Mesendoderm (in vitro differentiated cells): ENCODE data around the gene DEAF1.
A peak's percentile ranks its signal among the peaks of the same experiment; 100 is the strongest.

ENCODE experiments used
- DNase-seq: peaks from one replicate; pipeline ENCODE4 v3.0.0; 2013
- H2AK5ac ChIP-seq: 2 replicates; pipeline ENCODE4 v1.6.1; 2013; ENCODE audit warnings: low read length, inconsistent platforms
- H2BK120ac ChIP-seq: 2 replicates; pipeline ENCODE4 v1.6.1; 2013; ENCODE audit warnings: low read depth, mild to moderate bottlenecking, low read length, moderate library complexity, mixed read lengths
- H2BK15ac ChIP-seq: replicated peaks from 2 replicates; pipeline ENCODE4 v1.6.1; 2013; ENCODE audit warnings: low read depth, mild to moderate bottlenecking, moderate library complexity
- H2BK5ac ChIP-seq: 2 replicates; pipeline ENCODE4 v1.6.1; 2013; ENCODE audit warnings: low read length, inconsistent platforms
- H3K18ac ChIP-seq: 2 replicates; pipeline ENCODE4 v1.6.1; 2013; ENCODE audit warnings: mild to moderate bottlenecking, low read length, mixed read lengths
- H3K23ac ChIP-seq: one replicate; pipeline ENCODE4 v1.6.1; 2013; ENCODE audit warnings: low read length
- H3K27ac ChIP-seq: 2 replicates; pipeline ENCODE4 v1.5.1; 2013; ENCODE audit warnings: low read depth, mild to moderate bottlenecking, inconsistent platforms, low read length, moderate library complexity
- H3K27me3 ChIP-seq: 2 replicates; pipeline ENCODE4 v1.6.1; 2013; ENCODE audit warnings: low read length, control low read depth, mild to moderate bottlenecking, inconsistent platforms; ENCODE audit not compliant: insufficient read depth, poor library complexity
- H3K36me3 ChIP-seq: 2 replicates; pipeline ENCODE4 v1.6.1; 2013; ENCODE audit warnings: low read length, inconsistent platforms; ENCODE audit not compliant: control insufficient read depth, insufficient read depth
- H3K4ac ChIP-seq: one replicate; pipeline ENCODE4 v1.6.1; 2013; ENCODE audit warnings: low read depth, mild to moderate bottlenecking, low read length, moderate library complexity
- H3K4me1 ChIP-seq: 2 replicates; pipeline ENCODE4 v1.6.1; 2013; ENCODE audit warnings: low read depth, low read length, inconsistent platforms; ENCODE audit not compliant: control insufficient read depth
- H3K4me2 ChIP-seq: 2 replicates; pipeline ENCODE4 v1.6.1; 2013; ENCODE audit warnings: low read length
- H3K4me3 ChIP-seq: 2 replicates; pipeline ENCODE4 v1.5.1; 2013; ENCODE audit warnings: mild to moderate bottlenecking, low read length
- H3K56ac ChIP-seq: one replicate; pipeline ENCODE4 v1.6.1; 2013; ENCODE audit warnings: low read length
- H3K79me1 ChIP-seq: 2 replicates; pipeline ENCODE4 v1.6.1; 2013; ENCODE audit warnings: low read length, inconsistent platforms
- H3K79me2 ChIP-seq: 2 replicates; pipeline ENCODE4 v1.6.1; 2013; ENCODE audit warnings: mild to moderate bottlenecking, low read length; ENCODE audit not compliant: control insufficient read depth, insufficient read depth
- H3K9ac ChIP-seq: 2 replicates; pipeline ENCODE4 v1.6.1; 2013; ENCODE audit warnings: low read length, inconsistent platforms
- H4K5ac ChIP-seq: one replicate; pipeline ENCODE4 v1.6.1; 2013; ENCODE audit warnings: low read length
- H4K8ac ChIP-seq: one replicate; pipeline ENCODE4 v1.6.1; 2013; ENCODE audit warnings: low read depth, mild to moderate bottlenecking, control low read depth, low read length, moderate library complexity
- WGBS: extraction: QIAGEN DNeasy Blood & Tissue Kit; methylation state at CpG from one replicate; pipeline ENCODE4 v1.1.7; 2013; ENCODE audit warnings: low lambda C conversion rate, missing lambda C conversion rate; ENCODE audit not compliant: insufficient coverage; ENCODE audit errors: extremely low coverage; 5-methylcytosine and 5-hydroxymethylcytosine counted together

Gene DEAF1

DNA sequence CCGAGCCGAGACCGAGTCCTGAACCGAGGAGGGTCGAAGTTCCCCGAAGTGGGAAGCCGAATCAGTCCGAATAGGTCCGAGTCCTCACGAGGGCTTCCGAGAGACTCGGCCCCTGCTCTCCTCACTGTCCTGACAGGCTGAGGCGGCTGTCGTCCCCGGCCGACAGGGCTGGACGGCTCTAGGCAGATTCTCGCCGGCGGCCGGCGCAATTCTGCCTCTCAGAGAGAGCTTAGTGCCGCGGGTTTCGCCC, 191 bp upstream of the DEAF1 start:
- Histone ChIP-seq H3K27ac (peak overlapping the region; percentile 100), H3K36me3 (no peaks in the 10 kb centered on the region), H3K4me3 (peak overlapping the region; percentile 64), H3K23ac (peak overlapping the region; percentile 45), H4K5ac (no peak overlapping the region), H3K27me3 (no peaks in the 10 kb centered on the region), H2AK5ac (no peak overlapping the region), H2BK5ac (peak overlapping the region; percentile 97), H3K4me2 (peak overlapping the region; percentile 40), H3K4me1 (no peaks in the 10 kb centered on the region), H4K8ac (no peak overlapping the region), H3K18ac (peak overlapping the region; percentile 88), H3K79me1 (peaks cover 11% of the 10 kb centered on the region), H2BK120ac (no peak overlapping the region), H3K79me2 (peaks cover 24% of the 10 kb centered on the region), H3K56ac (peak overlapping the region; percentile 98), H3K4ac (peak overlapping the region; percentile 93), H2BK15ac (no peak overlapping the region), H3K9ac (peak overlapping the region; percentile 98)
- no CpG with 5 or more reads among the region's 25 CpGs for WGBS
- DNase-seq: no peak

DNA sequence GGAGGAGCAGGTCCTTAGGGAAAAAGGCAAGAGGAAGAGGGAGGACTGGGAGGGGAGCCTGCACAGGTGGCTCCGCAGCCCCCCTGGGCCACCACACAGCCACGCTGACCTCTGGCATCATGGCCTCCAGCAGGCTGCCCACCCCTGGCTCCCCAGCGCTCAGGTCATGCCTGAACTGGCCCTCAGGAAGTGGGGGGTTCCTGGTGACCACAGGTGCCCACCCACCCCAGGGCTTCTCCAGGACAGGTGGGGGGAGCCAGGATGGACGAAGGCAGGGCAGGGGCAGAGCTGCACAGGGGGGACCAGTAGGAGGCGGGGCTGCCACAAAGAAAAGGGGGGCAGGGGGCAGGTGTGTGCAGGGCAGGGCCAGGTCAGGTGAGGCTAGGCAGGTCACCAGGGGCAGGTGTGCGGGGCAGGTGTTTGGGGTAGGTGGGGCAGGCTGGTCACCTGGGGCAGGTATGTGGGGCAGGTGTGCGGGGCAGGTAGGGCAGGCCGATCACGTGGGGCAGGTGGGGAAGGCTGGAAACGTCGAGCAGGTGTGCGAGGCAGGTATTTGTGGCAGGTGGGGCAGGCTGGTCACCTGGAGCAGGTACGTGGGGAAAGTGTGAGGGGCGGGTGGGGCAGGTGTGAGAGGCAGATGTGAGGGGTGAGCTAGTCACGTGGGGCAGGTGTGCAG, 997 bp downstream of the DEAF1 start:
- H3K4ac ChIP-seq: peak overlapping the region; percentile 25
- no peak overlapping the region for H3K4me3 ChIP-seq
- no peaks in the 10 kb centered on the region for H3K27me3 ChIP-seq
- H3K4me2 ChIP-seq: peak overlapping the region; percentile 15
- H3K79me1 ChIP-seq: peaks cover 11% of the 10 kb centered on the region
- H3K56ac ChIP-seq: peak overlapping the region; percentile 73
- H4K8ac ChIP-seq: no peak overlapping the region
- peak overlapping the region; percentile 65 for H3K9ac ChIP-seq
- no peak overlapping the region for H2BK5ac ChIP-seq
- no peak overlapping the region for H3K27ac ChIP-seq
- no peaks in the 10 kb centered on the region for H3K4me1 ChIP-seq
- peaks cover 24% of the 10 kb centered on the region for H3K79me2 ChIP-seq
- no peak overlapping the region for H2BK15ac ChIP-seq
- no peak overlapping the region for H3K18ac ChIP-seq
- no peak for DNase-seq
- H4K5ac ChIP-seq: no peak overlapping the region
- no peak overlapping the region for H2AK5ac ChIP-seq
- H3K23ac ChIP-seq: no peak overlapping the region
- peaks cover 1% of the 10 kb centered on the region for H3K36me3 ChIP-seq
- no CpG with 5 or more reads among the region's 15 CpGs for WGBS
- H2BK120ac ChIP-seq: no peak overlapping the region

DNA sequence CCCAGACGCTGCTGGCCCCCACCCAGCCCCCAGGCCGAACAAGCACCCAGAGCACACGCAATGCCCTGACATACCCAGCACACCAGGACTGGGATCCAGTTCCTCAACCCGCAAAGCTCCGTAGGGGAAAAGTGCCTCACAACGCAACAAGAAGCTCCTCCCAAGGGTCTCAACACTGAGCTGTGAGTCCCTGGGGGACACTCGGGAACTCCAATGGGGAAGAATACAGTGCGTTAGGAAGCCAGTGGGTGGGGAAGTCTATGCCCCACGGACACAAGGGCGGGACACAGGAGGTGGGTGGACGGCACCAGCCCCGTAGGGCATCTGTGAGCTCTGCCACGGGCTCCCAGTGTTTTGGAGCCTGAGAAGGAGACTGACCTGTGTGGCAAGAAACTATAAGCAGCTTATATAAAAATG, 1.6 kb downstream of the DEAF1 start:
- H3K9ac ChIP-seq: peak overlapping the region; percentile 65
- no peak overlapping the region for H3K27ac ChIP-seq
- H2AK5ac ChIP-seq: no peak overlapping the region
- H4K8ac ChIP-seq: no peak overlapping the region
- H3K27me3 ChIP-seq: no peaks in the 10 kb centered on the region
- H3K23ac ChIP-seq: peak overlapping the region; percentile 66
- no peak overlapping the region for H3K4me3 ChIP-seq
- no peak overlapping the region for H2BK15ac ChIP-seq
- H2BK120ac ChIP-seq: no peak overlapping the region
- peak overlapping the region; percentile 73 for H3K56ac ChIP-seq
- H3K4ac ChIP-seq: no peak overlapping the region
- DNase-seq: no peak
- no CpG with 5 or more reads among the region's 13 CpGs for WGBS
- H2BK5ac ChIP-seq: no peak overlapping the region
- H4K5ac ChIP-seq: no peak overlapping the region
- H3K4me1 ChIP-seq: no peaks in the 10 kb centered on the region
- H3K79me1 ChIP-seq: peaks cover 11% of the 10 kb centered on the region
- peaks cover 24% of the 10 kb centered on the region for H3K79me2 ChIP-seq
- peak overlapping the region; percentile 15 for H3K4me2 ChIP-seq
- no peak overlapping the region for H3K18ac ChIP-seq
- H3K36me3 ChIP-seq: peaks cover 4% of the 10 kb centered on the region

DNA sequence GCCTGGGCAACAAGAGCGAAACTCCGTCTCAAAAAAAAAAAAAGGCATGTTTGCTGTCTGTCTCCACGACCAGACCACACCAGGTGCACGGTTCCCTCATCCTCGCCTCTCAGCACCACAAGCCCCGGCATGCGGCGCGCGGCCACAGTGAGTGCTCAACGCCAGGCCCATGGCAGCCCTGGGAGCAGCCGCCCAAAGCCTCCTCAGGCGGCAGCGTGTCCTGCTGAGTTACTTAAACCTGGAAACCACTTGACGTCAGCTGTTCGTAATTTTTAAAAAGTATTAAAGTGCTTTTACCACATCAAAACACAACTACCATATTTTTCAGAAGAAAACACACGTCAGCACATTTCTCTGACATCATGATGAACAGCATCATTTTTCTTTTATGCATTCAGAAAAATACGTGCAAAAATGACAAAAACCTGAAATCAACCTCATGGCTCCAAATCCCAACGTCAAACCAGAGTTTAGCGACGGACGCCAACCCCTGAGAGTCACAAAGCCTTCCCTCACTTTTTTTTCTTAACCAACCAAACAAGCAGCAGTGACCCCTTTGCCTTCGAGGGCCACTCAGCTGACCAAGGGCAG, 2.1 kb downstream of the DEAF1 start:
- Histone ChIP-seq H3K4me3 (no peak overlapping the region), H3K23ac (peak overlapping the region; percentile 66), H3K27ac (no peak overlapping the region), H3K18ac (no peak overlapping the region), H2AK5ac (no peak overlapping the region), H3K36me3 (peaks cover 6% of the 10 kb centered on the region), H2BK5ac (no peak overlapping the region), H3K27me3 (no peaks in the 10 kb centered on the region), H3K4ac (no peak overlapping the region), H3K79me2 (peaks cover 24% of the 10 kb centered on the region), H3K79me1 (peaks cover 11% of the 10 kb centered on the region), H3K56ac (peak overlapping the region; percentile 73), H2BK120ac (no peak overlapping the region), H4K8ac (no peak overlapping the region), H2BK15ac (no peak overlapping the region), H4K5ac (no peak overlapping the region), H3K4me1 (no peaks in the 10 kb centered on the region), H3K4me2 (peak overlapping the region; percentile 15), H3K9ac (peak overlapping the region; percentile 65)
- 100% methylated on average over 1 of the region's 23 CpGs for WGBS
- DNase-seq: no peak

DNA sequence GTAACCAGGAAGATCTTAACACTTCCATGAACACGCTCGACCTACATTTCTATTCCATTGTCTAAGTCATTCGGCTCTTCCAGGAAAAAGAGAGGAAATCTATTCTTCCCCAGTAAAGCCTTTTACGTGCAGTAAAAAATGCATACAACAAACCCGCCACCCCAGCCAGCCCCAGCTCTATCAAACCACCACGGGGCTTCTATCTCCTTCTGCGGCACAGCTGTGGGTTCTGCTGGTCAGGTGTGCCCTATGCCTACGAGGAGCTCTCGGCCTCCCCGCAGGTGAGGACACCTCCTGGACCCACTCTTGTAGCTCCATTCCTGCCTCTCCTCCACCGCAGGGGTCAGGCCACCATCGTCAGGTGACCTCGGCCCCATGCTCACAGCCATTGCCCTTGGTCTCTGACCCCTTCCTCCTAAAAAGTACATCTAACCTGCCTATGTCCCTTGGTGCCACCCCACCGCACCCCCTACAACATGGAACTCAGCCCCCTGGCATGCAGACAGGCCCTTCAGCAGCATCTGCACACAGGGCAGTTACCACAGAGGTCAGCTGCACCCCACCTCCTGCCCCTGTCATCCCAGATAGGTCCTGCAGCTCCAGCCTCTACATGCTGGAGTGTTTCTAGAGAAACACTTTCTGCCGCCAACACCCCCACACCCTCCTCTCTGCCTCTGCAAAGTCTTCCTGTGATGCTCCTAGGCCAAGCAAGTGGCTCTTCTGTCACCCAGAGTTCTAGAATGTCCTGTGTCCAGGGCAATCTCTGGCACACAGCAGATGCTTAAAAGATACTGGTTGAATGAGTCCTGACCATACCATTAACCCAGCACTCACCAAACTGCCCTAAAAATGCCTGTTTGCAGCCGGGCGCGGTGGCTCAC, 3.1 kb downstream of the DEAF1 start:
- no peak overlapping the region for H3K4ac ChIP-seq
- H3K9ac ChIP-seq: no peak overlapping the region
- H3K79me2 ChIP-seq: peaks cover 24% of the 10 kb centered on the region
- H3K56ac ChIP-seq: no peak overlapping the region
- H4K5ac ChIP-seq: no peak overlapping the region
- no peak overlapping the region for H2AK5ac ChIP-seq
- H2BK15ac ChIP-seq: no peak overlapping the region
- no peak overlapping the region for H3K27ac ChIP-seq
- H3K23ac ChIP-seq: no peak overlapping the region
- no peak for DNase-seq
- H3K18ac ChIP-seq: no peak overlapping the region
- no peak overlapping the region for H2BK120ac ChIP-seq
- H3K4me2 ChIP-seq: no peak overlapping the region
- H3K79me1 ChIP-seq: peaks cover 11% of the 10 kb centered on the region
- H3K4me3 ChIP-seq: no peak overlapping the region
- no peaks in the 10 kb centered on the region for H3K27me3 ChIP-seq
- H4K8ac ChIP-seq: no peak overlapping the region
- no peaks in the 10 kb centered on the region for H3K4me1 ChIP-seq
- peaks cover 8% of the 10 kb centered on the region for H3K36me3 ChIP-seq
- no CpG with 5 or more reads among the region's 18 CpGs for WGBS
- no peak overlapping the region for H2BK5ac ChIP-seq
